Neural cell (in vitro differentiated cells): ENCODE data around the gene CGRRF1.

Experiments
- CTCF ChIP-seq: fragments of 450-650 bp; IDR thresholded peaks from 2 replicates; pipeline ENCODE4 v1.5.1; 2014; ENCODE audit warnings: antibody characterized with exemption, mild to moderate bottlenecking, moderate library complexity; ENCODE audit not compliant: poor library complexity, severe bottlenecking
- EZH2 ChIP-seq: fragments of 200-600, 300-800 bp; shearing (Covaris generic), sonication (generic); IDR thresholded peaks from 2 replicates; pipeline ENCODE4 v1.6.1; 2014; ENCODE audit warnings: antibody characterized with exemption, low read length, borderline replicate concordance, mild to moderate bottlenecking; ENCODE audit not compliant: insufficient read depth, poor library complexity, severe bottlenecking

GRCh38 chr14:54555651-54556050 lies 45.9 kb downstream of the CGRRF1 start:
- TF ChIP-seq CTCF: no peak
- TF ChIP-seq EZH2: no peak
